Activated CD8-positive, alpha-beta memory T cell treated with anti-CD3 and anti-CD28 coated beads for 1 hour (primary cell): ENCODE results near the gene LIG3.
"Not testable (repeated sequence)": the region's sequence is repeated elsewhere in the genome, so short reads cannot be mapped to it uniquely, and the experiment has no call there.

Experiments used
- DNase-seq, 2 donors: peaks; one replicate each; pipeline ENCODE4 v3.0.0-alpha.2; 2020; ENCODE audit warnings: low read depth in 1 of 2; ENCODE audit errors: extremely low read depth in 1 of 2

LIG3 gene

GRCh38 chr17:34998205-34998604 lies 17.9 kb downstream of the LIG3 start:
- DNase-seq, result peak; percentile 41 to 65

GRCh38 chr17:34999456-34999855 lies 19.1 kb downstream of the LIG3 start:
- no peak for DNase-seq

DNA sequence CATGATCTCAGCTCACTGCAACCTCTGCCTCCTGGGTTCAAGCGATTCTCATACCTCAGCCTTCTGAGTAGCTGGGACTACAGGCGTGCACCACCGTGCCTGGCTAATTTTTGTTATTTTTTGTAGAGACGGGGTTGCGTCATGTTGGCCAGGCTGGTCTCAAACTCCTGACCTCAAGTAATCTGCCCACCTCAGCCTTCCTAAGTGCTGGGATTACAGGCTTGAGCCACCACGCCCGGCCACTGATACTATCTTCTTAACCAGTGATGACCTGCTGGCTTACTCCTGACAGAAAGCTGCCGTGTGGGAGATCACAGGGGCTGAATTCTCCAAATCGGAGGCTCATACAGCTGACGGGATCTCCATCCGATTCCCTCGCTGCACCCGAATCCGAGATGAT lies 20.7 kb downstream of the LIG3 start:
- not testable (repeated sequence) for DNase-seq

DNA sequence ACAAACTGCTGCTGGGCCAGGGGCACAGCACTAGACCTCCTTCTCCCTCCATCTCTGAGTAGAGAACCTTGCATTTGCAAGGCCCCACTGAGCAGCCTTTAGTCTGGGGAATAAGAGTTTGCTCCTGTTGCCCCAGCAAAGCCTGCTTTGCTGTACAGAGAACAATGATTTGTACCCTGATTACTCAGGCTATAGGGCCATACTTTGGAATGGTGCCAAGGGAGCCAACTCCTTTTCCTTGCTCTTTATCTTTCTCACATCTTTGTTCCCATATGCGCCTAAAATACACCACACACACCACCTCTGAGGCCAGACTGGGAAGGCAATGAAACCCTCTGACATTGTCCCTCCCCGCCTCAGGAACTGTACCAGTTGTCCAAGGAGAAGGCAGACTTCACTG lies 21.2 kb downstream of the LIG3 start:
- no peak for DNase-seq

- no peak for DNase-seq
Measured at GRCh38 chr17:35002876-35003551, 22.7 kb downstream of the LIG3 start.

DNA sequence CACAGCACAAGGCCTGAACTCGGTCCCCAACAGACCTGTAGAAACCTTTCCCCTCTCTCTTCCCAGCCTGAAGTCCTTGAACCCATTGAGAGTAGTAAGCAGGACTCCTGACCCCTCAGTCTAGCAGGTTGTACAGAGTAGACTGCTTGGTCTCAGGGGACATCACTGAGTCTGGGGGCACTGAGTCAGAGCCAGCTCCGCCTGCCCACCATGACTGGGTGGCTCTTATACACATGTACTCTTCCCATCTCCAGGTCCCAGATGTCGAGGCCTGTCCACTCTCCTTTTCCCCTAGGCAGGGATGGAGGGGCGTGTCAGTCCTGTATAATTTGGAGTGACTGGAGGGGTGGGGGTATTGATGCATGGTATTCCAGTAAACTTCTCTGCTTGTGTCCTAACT lies 23.5 kb downstream of the LIG3 start:
- no peak for DNase-seq

GRCh38 chr17:35006345-35006744 lies 26.0 kb downstream of the LIG3 start:
- no peak for DNase-seq

DNA sequence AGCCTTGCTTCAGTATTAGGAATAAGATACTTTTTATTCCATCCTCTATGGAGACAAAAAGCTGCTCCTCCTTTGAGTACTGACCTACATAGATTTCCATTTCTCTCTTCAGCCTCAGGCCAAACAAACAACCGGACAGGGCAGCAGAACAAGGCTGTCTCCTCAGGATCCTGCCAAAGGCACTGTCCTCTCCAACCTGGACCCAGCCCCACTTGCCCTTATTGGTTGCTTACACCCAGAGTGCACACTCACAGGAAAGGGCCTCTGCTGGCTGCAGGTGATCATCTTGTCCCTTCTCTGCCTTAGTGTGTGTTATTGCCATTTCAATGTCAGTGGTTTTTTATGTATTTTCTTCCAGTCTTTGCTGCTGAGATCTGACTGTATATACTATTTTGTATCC lies 26.6 kb downstream of the LIG3 start:
- no peak for DNase-seq

GRCh38 chr17:35010093-35010492 lies 29.8 kb downstream of the LIG3 start:
- DNase-seq, result no peak

GRCh38 chr17:35011671-35012216 lies 31.4 kb downstream of the LIG3 start:
- DNase-seq, result no peak

- no peak for DNase-seq
Measured at GRCh38 chr17:35016369-35016768, 36.1 kb downstream of the LIG3 start.

DNA sequence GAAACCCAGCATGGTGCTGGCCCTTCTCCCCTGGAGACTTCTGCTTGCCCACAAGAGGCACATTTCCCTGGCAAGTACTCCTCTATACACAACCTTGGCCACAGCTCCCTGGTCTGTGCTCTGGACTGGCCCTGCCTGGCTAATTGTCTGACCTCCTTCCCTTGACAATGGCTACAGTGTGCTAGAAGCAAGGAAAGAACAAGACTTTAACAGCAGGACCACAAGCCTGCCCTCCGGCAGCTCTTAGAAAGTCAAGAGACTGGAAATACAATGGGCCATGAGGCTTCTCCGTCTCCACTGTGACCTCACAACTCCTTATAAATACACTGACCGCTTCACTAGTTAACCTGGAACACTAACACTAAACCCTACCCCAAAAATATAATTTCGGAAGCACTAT lies 36.7 kb downstream of the LIG3 start:
- DNase-seq, result no peak

DNA sequence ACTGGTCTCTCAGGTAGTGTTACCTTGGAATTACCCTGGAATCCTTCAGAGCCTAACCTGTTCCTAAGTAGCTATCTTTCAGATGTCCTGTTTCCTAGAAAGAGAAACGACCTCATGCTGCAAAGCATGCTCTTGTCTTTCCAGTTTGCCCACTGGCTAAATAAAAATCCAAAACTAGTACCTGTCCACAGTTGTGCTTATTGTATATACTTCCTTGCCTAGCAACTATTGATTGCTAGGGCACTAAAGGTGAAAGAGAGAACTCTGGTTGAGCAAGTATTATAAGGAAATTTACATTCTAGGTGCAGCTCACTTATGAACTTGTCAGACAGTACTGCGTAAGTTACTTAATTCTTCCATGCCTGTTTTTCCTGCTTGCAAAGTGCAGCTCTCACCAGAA lies 38.5 kb downstream of the LIG3 start:
- DNase-seq, result no peak

DNA sequence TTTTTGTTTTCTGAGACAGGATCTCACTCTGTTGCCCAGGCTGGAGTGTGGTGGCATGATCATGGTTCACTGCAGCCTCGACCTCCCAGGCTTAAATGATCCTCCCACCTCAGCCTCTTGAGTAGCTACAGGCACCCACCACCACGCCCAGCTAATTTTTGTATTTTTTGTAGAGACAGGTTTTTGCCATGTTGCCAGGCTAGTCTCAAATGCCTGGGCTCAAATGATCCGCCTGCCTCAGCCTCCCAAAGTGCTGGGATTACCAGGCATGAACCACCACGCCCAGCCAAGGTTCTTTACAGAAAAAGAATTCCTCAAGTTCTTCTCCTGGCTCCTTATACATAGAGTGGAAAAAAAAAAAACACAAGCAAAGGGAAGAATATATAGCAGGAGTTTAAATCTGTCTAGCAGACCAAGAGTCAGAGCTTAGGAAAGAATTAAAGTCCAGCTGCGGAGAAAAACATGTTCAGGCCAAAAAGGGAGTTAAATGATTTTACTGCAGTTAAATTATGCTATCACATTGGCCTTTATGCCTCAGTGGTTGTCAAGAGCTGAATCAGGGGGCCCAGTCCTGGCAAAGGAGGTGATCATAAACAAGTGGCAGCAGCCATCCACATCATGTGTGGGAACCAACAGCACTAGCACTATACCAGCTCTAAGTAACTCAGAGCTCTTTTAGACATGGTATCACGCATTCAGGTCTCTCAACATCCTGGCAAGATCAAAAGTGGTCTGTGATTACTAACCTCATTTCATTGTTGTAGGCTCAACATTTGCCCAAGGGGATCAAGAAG lies 39.3 kb downstream of the LIG3 start:
- no peak for DNase-seq

DNA sequence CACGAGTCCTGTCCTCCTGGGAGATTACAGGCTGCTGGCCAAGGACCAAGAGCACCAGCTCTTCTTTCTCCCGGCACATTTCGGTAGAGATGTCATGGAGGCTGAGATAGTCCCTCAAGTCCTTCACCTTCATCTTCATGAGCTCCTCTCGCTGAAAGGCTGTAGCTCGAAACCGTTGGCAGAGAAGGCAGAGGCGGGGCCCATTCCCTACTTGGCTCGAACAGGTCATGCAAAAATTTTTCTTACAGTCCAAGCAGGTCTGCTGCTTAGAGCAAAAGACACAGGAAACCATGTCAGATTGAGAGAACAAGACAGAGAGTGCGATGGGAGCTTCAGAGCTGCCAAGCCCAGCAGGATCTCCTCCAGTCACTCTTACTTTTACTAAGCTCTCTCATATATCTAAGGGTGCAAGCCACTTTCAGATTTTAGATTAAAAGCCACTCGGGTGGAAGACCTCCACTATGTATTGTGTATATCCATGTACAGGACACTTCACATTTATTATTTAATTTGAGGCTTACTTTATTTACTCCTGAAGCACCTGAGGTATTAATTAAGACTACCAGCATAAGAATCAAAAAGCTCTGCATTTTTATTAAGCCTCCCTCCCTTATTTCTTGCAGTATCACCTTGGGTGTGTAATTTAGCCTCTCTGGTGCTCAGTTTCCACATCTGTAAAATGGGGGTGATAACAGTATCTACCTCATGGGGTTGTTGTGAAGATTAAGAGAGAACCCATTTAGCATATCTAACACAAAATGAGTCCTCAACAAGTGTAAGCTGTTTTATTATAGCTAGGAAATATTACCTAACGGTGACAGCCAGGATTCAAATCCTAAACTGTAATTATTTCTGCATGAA lies 41.4 kb downstream of the LIG3 start:
- no peak for DNase-seq

GRCh38 chr17:35022536-35023063 lies 42.3 kb downstream of the LIG3 start:
- peak; percentile 47 to 50 for DNase-seq

- no peak for DNase-seq
Measured at GRCh38 chr17:35023538-35023937, 43.2 kb downstream of the LIG3 start.

GRCh38 chr17:35025541-35025940 lies 45.2 kb downstream of the LIG3 start:
- DNase-seq, result no peak

GRCh38 chr17:35028097-35028496 lies 47.8 kb downstream of the LIG3 start:
- DNase-seq, result not testable (repeated sequence)

DNA sequence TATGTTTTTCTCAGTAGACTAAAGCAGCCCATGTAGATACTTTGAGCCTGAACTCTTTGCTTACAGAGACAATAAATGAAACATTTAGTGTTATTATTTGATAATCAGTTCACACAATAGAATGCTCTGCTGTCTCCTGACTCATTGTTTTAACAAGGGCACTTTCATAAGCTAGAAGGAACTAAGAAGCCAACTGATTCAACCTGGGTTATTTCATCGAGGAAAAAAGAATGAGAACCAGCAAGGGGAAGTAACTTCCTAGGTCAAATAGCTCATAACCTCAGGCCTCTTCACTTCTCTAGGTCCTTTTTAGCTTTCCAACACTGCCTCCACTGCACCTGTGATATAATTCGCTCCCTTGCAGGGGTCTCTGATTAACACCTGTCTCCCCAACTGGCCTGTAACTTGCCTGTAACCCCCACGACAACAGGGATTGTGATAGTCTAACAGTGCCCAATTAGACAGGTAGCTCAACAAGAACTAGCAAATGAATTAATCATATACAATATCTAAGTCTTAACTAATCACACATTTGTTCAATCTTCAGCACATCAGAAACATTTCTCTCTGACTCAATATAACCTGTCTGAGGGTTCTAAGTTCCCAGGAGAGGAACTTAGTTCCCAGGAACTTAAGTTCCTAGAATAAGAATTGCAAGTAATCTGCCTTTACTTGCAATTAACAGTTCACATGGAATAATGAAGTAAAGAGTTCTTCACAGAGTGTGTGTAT lies 48.4 kb downstream of the LIG3 start:
- no peak for DNase-seq
